Measurements from ENCODE around the gene NOS1.

The NOS1 gene

DNA sequence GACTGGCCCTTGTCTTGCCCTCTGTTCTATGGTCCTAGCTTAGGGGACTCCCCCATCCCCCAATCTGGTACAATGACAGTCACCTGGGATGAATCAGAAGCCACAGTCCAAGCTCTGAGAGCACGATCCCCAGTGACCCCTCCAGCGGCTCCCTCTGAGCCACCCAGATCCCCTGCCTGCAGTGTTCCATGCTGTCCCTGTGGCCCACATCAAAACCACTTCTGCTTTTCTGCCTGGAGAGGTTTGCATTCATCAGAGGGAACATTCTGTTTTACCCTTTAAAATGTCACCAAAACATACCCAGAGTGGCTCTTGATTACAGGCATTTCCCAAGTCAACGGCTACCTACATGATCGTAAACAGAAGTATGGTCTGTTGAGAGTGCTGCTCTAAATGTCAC is 47.5 kb downstream of the NOS1 start:
- no peak for DNase-seq (ENCODE audit: extremely low read depth, low read depth)
- TF ChIP-seq, protein P1, sequence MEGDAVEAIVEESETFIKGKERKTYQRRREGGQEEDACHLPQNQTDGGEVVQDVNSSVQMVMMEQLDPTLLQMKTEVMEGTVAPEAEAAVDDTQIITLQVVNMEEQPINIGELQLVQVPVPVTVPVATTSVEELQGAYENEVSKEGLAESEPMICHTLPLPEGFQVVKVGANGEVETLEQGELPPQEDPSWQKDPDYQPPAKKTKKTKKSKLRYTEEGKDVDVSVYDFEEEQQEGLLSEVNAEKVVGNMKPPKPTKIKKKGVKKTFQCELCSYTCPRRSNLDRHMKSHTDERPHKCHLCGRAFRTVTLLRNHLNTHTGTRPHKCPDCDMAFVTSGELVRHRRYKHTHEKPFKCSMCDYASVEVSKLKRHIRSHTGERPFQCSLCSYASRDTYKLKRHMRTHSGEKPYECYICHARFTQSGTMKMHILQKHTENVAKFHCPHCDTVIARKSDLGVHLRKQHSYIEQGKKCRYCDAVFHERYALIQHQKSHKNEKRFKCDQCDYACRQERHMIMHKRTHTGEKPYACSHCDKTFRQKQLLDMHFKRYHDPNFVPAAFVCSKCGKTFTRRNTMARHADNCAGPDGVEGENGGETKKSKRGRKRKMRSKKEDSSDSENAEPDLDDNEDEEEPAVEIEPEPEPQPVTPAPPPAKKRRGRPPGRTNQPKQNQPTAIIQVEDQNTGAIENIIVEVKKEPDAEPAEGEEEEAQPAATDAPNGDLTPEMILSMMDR (IDR thresholded peaks at IDR 0.05; ENCODE audit: low read depth, low read length), result no peak

DNA sequence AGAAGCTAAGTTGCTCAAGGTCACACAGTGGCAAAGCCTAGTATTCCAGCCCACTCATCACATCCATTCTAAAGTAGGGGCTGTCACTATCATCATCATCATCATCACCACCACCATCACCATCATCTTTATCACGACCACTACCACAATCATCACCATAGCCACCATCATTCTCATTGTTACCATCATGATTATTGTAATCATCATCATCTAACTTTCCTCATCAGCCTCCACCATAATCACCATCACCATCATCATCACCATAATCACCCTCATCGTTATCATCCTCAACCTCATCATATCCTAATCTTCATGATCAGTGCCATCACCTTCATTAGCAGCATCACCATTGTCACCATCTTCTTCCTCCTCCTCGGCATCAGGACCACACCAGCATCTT is 48.7 kb downstream of the NOS1 start:
- no peak for DNase-seq (ENCODE audit: extremely low read depth, low read depth)
- TF ChIP-seq, protein P1 (IDR thresholded peaks at IDR 0.05; ENCODE audit: low read depth, low read length), result no peak

- no peak for DNase-seq (ENCODE audit: extremely low read depth, low read depth)
- TF ChIP-seq, protein P1 (IDR thresholded peaks at IDR 0.05; ENCODE audit: low read depth, low read length), result no peak
These were observed 52.0 kb downstream of the NOS1 start for GRCh38 chr12:117309276-117309925.

- TF ChIP-seq, protein P1 (IDR thresholded peaks at IDR 0.05; ENCODE audit: low read depth, low read length), result no peak
- DNase-seq (ENCODE audit: extremely low read depth, low read depth), result no peak
These were observed 61.3 kb downstream of the NOS1 start for GRCh38 chr12:117300174-117300573.

GRCh38 chr12:117298648-117299225 is 62.7 kb downstream of the NOS1 start:
- TF ChIP-seq, protein P1 (IDR thresholded peaks at IDR 0.05; ENCODE audit: low read depth, low read length), result no peak
- no peak for DNase-seq (ENCODE audit: extremely low read depth, low read depth)

- no peak for DNase-seq (ENCODE audit: extremely low read depth, low read depth)
- TF ChIP-seq, protein P1 (IDR thresholded peaks at IDR 0.05; ENCODE audit: low read depth, low read length), result no peak
These were observed 63.2 kb downstream of the NOS1 start for GRCh38 chr12:117298191-117298590.

- DNase-seq (ENCODE audit: extremely low read depth, low read depth), result no peak
These were observed 67.2 kb downstream of the NOS1 start for GRCh38 chr12:117294189-117294603.

More at GRCh38 chr12:117294189-117294603, 67.2 kb downstream of the NOS1 start:
- TF ChIP-seq, protein P1 (IDR thresholded peaks at IDR 0.05; ENCODE audit: low read depth, low read length), result no peak
